A549 (cell line): Measurements from ENCODE around the gene GRIK4.

Experiments used
- CTCF ChIP-seq: fragments of >200 bp; sonication (Bioruptor Twin); formaldehyde crosslinking; IDR thresholded peaks from 3 replicates; pipeline ENCODE4 v1.5.1; 2016
- ELK1 ChIP-seq: fragments of 150-350 bp; IDR thresholded peaks from 2 replicates; pipeline ENCODE4 v1.6.1; 2014; ENCODE audit warnings: low read depth, mild to moderate bottlenecking, low read length
- NPAS2 ChIP-seq: fragments of 250-450 bp; sonication (Bioruptor Pico); IDR thresholded peaks from 2 replicates; pipeline ENCODE4 v1.8.0; 2022; ENCODE audit warnings: mild to moderate bottlenecking, moderate library complexity, borderline replicate concordance
- PBX3 ChIP-seq: IDR thresholded peaks from 2 replicates; pipeline ENCODE4 v1.6.1; 2012
- POLR2A ChIP-seq: IDR thresholded peaks from 2 replicates; pipeline ENCODE4 v1.6.1; 2012; ENCODE audit warnings: mild to moderate bottlenecking, low read length
- REST ChIP-seq: fragments of 200-600 bp; sonication (generic); IDR thresholded peaks from 2 replicates; pipeline ENCODE4 v1.6.1; 2016; ENCODE audit warnings: antibody characterized with exemption, mild to moderate bottlenecking, moderate library complexity

DNA sequence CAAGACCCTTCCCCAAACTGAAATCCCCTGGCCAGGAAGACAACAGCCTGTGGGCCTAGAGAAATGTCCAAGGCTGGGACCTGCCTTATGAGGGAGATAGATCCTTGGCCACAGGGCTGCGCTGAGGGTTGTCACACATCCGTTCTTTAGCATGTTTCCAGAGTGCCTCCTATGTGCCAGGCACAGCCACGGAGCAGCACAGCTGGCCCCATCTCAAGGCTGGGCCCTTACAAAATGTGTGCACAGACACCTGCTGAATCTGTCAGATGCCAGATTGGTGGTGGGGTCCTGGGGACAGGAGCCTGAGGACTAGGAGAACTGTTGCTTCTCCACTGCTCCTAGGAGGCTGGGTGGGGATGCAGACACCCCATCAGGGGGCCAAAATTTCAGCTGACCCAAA, 11.2 kb downstream of the GRIK4 start:
- no peak for TF ChIP-seq POLR2A
- TF ChIP-seq ELK1: no peak
- no peak for TF ChIP-seq NPAS2 (CRISPR knock-in tag)
- no peak for TF ChIP-seq PBX3
- no peak for TF ChIP-seq REST
- TF ChIP-seq CTCF: no peak
